Measurements from ENCODE around the gene NHLRC4.

- no peak for TF ChIP-seq CTCF (conservative IDR thresholded peaks at IDR 0.05; ENCODE audit: low read depth, low read length)
- no peak for TF ChIP-seq RCOR1 (IDR thresholded peaks at IDR 0.05; ENCODE audit: insufficient replicate concordance, low read length)
- TF ChIP-seq SMC3 (IDR thresholded peaks at IDR 0.05; ENCODE audit: low read depth, low read length) = no peak
- no peak for TF ChIP-seq POLR2A (IDR thresholded peaks at IDR 0.05; ENCODE audit: low read depth, low read length)
- TF ChIP-seq CHD1 (IDR thresholded peaks at IDR 0.05; ENCODE audit: low read depth, low read length) = no peak
- no peak for TF ChIP-seq MAZ (IDR thresholded peaks at IDR 0.05; ENCODE audit: borderline replicate concordance, low read depth, low read length)
- no peak for TF ChIP-seq CEBPB (IDR thresholded peaks at IDR 0.05; ENCODE audit: low read depth, low read length)
- no peak for TF ChIP-seq RFX5 (IDR thresholded peaks at IDR 0.05; ENCODE audit: low read depth, low read length)
- no peak for TF ChIP-seq RAD21 (IDR thresholded peaks at IDR 0.05; ENCODE audit: low read length)
- no peak for TF ChIP-seq FOS (IDR thresholded peaks at IDR 0.05; ENCODE audit: low read depth, low read length)
- no peak for TF ChIP-seq BHLHE40 (IDR thresholded peaks at IDR 0.05; ENCODE audit: low read depth, low read length)
- no peak for TF ChIP-seq USF2 (IDR thresholded peaks at IDR 0.05; ENCODE audit: low read depth, low read length)
These were observed 15.4 kb downstream of the NHLRC4 start for GRCh38 chr16:582218-582613.
